HEK293 (cell line): ENCODE measurements around the gene ZNF593OS.

Source experiments
- BCL11B ChIP-seq: fragments of 450-650 bp; formaldehyde crosslinking; IDR thresholded peaks from 2 replicates; pipeline ENCODE4 v1.5.1; 2016; ENCODE audit warnings: low read depth, missing biosample characterization, missing genetic modification characterization
- SP7 ChIP-seq: fragments of 450-650 bp; formaldehyde crosslinking; IDR thresholded peaks from 2 replicates; pipeline ENCODE4 v1.5.1; 2016; ENCODE audit warnings: missing biosample characterization, missing genetic modification characterization
- WT1 ChIP-seq: fragments of 450-650 bp; formaldehyde crosslinking; IDR thresholded peaks from 2 replicates; pipeline ENCODE4 v1.5.1; 2016; ENCODE audit warnings: missing biosample characterization, missing genetic modification characterization
- ZBTB21 ChIP-seq: fragments of 450-650 bp; formaldehyde crosslinking; IDR thresholded peaks from 2 replicates; pipeline ENCODE4 v1.5.1; 2017; ENCODE audit warnings: missing biosample characterization, missing genetic modification characterization
- ZFP69B ChIP-seq: fragments of 450-650 bp; formaldehyde crosslinking; IDR thresholded peaks from 2 replicates; pipeline ENCODE4 v1.5.1; 2016; ENCODE audit warnings: missing biosample characterization, missing genetic modification characterization
- ZNF175 ChIP-seq: fragments of 450-650 bp; formaldehyde crosslinking; IDR thresholded peaks from 2 replicates; pipeline ENCODE4 v1.5.1; 2016; ENCODE audit warnings: missing biosample characterization, missing genetic modification characterization
- ZNF324 ChIP-seq: fragments of 450-650 bp; formaldehyde crosslinking; IDR thresholded peaks from 2 replicates; pipeline ENCODE4 v1.5.1; 2016; ENCODE audit warnings: missing biosample characterization, missing genetic modification characterization
- ZNF366 ChIP-seq: fragments of 450-650 bp; formaldehyde crosslinking; conservative IDR thresholded peaks from 2 replicates; pipeline ENCODE4 v1.5.1; 2016; ENCODE audit warnings: missing biosample characterization, missing genetic modification characterization
- ZNF391 ChIP-seq: fragments of 450-650 bp; formaldehyde crosslinking; IDR thresholded peaks from 2 replicates; pipeline ENCODE4 v1.5.1; 2016; ENCODE audit warnings: low read depth, missing biosample characterization, missing genetic modification characterization, borderline replicate concordance
- ZNF621 ChIP-seq: fragments of 450-650 bp; formaldehyde crosslinking; IDR thresholded peaks from 2 replicates; pipeline ENCODE4 v1.5.1; 2017; ENCODE audit warnings: missing biosample characterization, missing genetic modification characterization
- TF ChIP-seq, protein P1 (sequence below): sonication (generic); formaldehyde crosslinking; IDR thresholded peaks from 2 replicates; pipeline ENCODE4 v1.8.1; 2022; ENCODE audit warnings: mild to moderate bottlenecking, moderate library complexity, missing genetic modification reagents
- TF ChIP-seq, protein P2 (sequence below): fragments of 450-650 bp; formaldehyde crosslinking; IDR thresholded peaks from 2 replicates; pipeline ENCODE4 v1.5.1; 2017; ENCODE audit warnings: missing biosample characterization, missing genetic modification characterization
- TF ChIP-seq, protein P3 (sequence below): fragments of 450-650 bp; formaldehyde crosslinking; IDR thresholded peaks from 2 replicates; pipeline ENCODE4 v1.5.1; 2016; ENCODE audit warnings: missing biosample characterization, missing genetic modification characterization
- TF ChIP-seq, protein P4 (sequence below): fragments of 450-650 bp; formaldehyde crosslinking; IDR thresholded peaks from 2 replicates; pipeline ENCODE4 v1.5.1; 2016; ENCODE audit warnings: missing biosample characterization, missing genetic modification characterization

DNA sequence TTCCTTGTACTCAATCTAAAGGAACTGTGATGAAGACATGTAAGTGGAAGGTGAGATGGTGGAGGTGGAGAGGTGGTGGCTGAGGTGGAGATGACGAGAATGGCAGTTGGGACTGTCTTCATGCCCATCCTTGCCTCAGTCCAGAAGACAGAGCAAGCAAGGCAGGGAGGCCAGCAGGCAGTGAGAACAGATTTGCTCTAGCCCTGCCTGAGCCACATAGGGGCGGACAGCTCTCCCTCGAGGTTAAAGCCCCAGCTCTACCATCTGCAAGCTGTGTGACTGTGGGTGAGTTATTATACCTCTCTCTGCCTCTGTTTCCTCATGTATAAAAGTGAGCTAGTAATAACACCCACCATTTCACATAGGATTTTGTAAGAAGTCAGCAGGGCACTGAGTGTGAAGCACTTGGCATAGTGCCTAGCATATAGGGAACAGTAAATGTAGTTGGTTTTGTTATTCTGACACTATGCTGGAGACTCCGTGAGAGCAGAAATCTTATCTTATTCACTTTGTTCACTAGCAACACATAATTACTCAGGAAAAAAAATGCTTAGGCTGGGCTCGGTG lies 17.6 kb downstream of the ZNF593OS start:
- TF ChIP-seq, protein P1, sequence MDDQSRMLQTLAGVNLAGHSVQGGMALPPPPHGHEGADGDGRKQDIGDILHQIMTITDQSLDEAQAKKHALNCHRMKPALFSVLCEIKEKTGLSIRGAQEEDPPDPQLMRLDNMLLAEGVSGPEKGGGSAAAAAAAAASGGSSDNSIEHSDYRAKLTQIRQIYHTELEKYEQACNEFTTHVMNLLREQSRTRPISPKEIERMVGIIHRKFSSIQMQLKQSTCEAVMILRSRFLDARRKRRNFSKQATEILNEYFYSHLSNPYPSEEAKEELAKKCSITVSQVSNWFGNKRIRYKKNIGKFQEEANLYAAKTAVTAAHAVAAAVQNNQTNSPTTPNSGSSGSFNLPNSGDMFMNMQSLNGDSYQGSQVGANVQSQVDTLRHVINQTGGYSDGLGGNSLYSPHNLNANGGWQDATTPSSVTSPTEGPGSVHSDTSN (CRISPR knock-in tag), result no peak
- TF ChIP-seq ZBTB21, result no peak
- TF ChIP-seq ZNF621 (tag by site-specific recombination), result no peak
- no peak for TF ChIP-seq SP7 (tag by site-specific recombination)
- TF ChIP-seq, protein P2, sequence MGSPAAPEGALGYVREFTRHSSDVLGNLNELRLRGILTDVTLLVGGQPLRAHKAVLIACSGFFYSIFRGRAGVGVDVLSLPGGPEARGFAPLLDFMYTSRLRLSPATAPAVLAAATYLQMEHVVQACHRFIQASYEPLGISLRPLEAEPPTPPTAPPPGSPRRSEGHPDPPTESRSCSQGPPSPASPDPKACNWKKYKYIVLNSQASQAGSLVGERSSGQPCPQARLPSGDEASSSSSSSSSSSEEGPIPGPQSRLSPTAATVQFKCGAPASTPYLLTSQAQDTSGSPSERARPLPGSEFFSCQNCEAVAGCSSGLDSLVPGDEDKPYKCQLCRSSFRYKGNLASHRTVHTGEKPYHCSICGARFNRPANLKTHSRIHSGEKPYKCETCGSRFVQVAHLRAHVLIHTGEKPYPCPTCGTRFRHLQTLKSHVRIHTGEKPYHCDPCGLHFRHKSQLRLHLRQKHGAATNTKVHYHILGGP (tag by site-specific recombination), result no peak
- TF ChIP-seq, protein P3, sequence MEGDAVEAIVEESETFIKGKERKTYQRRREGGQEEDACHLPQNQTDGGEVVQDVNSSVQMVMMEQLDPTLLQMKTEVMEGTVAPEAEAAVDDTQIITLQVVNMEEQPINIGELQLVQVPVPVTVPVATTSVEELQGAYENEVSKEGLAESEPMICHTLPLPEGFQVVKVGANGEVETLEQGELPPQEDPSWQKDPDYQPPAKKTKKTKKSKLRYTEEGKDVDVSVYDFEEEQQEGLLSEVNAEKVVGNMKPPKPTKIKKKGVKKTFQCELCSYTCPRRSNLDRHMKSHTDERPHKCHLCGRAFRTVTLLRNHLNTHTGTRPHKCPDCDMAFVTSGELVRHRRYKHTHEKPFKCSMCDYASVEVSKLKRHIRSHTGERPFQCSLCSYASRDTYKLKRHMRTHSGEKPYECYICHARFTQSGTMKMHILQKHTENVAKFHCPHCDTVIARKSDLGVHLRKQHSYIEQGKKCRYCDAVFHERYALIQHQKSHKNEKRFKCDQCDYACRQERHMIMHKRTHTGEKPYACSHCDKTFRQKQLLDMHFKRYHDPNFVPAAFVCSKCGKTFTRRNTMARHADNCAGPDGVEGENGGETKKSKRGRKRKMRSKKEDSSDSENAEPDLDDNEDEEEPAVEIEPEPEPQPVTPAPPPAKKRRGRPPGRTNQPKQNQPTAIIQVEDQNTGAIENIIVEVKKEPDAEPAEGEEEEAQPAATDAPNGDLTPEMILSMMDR (tag by site-specific recombination), result no peak
- TF ChIP-seq ZNF391, result no peak
- TF ChIP-seq ZNF175 (tag by site-specific recombination), result no peak
- TF ChIP-seq ZNF324 (tag by site-specific recombination), result no peak
- no peak for TF ChIP-seq WT1 (tag by site-specific recombination)
- TF ChIP-seq, protein P4, sequence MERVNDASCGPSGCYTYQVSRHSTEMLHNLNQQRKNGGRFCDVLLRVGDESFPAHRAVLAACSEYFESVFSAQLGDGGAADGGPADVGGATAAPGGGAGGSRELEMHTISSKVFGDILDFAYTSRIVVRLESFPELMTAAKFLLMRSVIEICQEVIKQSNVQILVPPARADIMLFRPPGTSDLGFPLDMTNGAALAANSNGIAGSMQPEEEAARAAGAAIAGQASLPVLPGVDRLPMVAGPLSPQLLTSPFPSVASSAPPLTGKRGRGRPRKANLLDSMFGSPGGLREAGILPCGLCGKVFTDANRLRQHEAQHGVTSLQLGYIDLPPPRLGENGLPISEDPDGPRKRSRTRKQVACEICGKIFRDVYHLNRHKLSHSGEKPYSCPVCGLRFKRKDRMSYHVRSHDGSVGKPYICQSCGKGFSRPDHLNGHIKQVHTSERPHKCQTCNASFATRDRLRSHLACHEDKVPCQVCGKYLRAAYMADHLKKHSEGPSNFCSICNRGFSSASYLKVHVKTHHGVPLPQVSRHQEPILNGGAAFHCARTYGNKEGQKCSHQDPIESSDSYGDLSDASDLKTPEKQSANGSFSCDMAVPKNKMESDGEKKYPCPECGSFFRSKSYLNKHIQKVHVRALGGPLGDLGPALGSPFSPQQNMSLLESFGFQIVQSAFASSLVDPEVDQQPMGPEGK (tag by site-specific recombination), result no peak
- TF ChIP-seq BCL11B, result no peak
- TF ChIP-seq ZNF366, result no peak
- no peak for TF ChIP-seq ZFP69B (tag by site-specific recombination)
